HepG2 (cell line): ENCODE data around the gene CAPN9. TPM values are rescaled to one million over a fixed set of nuclear protein-coding genes. Genes with fewer than 3 reads are reported as not detected.

Experiments
- FOXO1 ChIP-seq: sonication (generic); formaldehyde crosslinking; IDR thresholded peaks from 2 replicates; pipeline ENCODE4 v1.4.0; 2020; ENCODE audit warnings: missing genetic modification reagents
- HMGA1 ChIP-seq: sonication (generic); formaldehyde crosslinking; conservative IDR thresholded peaks from 2 replicates; pipeline ENCODE4 v1.4.0; 2020; ENCODE audit warnings: missing genetic modification reagents
- IKZF4 ChIP-seq: sonication (generic); formaldehyde crosslinking; IDR thresholded peaks from 2 replicates; pipeline ENCODE4 v1.5.1; 2020; ENCODE audit warnings: borderline replicate concordance, mild to moderate bottlenecking, low read depth, missing genetic modification reagents; ENCODE audit errors: not compliant biosample characterization
- KLF9 ChIP-seq: IDR thresholded peaks from 2 replicates; pipeline ENCODE4 v1.6.1; 2016; ENCODE audit warnings: low read depth
- MYNN ChIP-seq: sonication (generic); formaldehyde crosslinking; IDR thresholded peaks from 2 replicates; pipeline ENCODE4 v1.4.0; 2020; ENCODE audit warnings: mild to moderate bottlenecking, low read depth, missing genetic modification reagents
- PHF5A ChIP-seq: IDR thresholded peaks from one replicate; pipeline ENCODE4 v1.6.1; 2018; ENCODE audit warnings: low read depth, missing genetic modification reagents; ENCODE audit not compliant: unreplicated experiment
- RFX1 ChIP-seq: fragments of 450-650 bp; IDR thresholded peaks from 2 replicates; pipeline ENCODE4 v1.6.1; 2017
- TFE3 ChIP-seq: IDR thresholded peaks from 2 replicates; pipeline ENCODE4 v1.6.1; 2016
- TOE1 ChIP-seq: sonication (generic); formaldehyde crosslinking; IDR thresholded peaks from 2 replicates; pipeline ENCODE4 v1.4.0; 2020; ENCODE audit warnings: mild to moderate bottlenecking, missing genetic modification reagents
- ZFP1 ChIP-seq: IDR thresholded peaks from 2 replicates; pipeline ENCODE4 v1.6.1; 2016
- ZNF275 ChIP-seq: sonication (generic); formaldehyde crosslinking; IDR thresholded peaks from 2 replicates; pipeline ENCODE4 v1.8.0; 2022; ENCODE audit warnings: missing genetic modification reagents, mild to moderate bottlenecking, inconsistent platforms, borderline replicate concordance
- ZNF780A ChIP-seq: sonication (generic); formaldehyde crosslinking; IDR thresholded peaks from 2 replicates; pipeline ENCODE4 v1.8.0; 2022; ENCODE audit warnings: mild to moderate bottlenecking, missing genetic modification reagents, moderate library complexity
- ZNF83 ChIP-seq: sonication (generic); formaldehyde crosslinking; IDR thresholded peaks from 2 replicates; pipeline ENCODE4 v1.4.0; 2020; ENCODE audit warnings: missing genetic modification reagents, mild to moderate bottlenecking, borderline replicate concordance
- polyA plus RNA-seq, 8 experiments: library from polyadenylated mRNA; depleted of rRNA in 3 of 8; stranded (reverse) in 7 of 8; unstranded in 1 of 8; fragments of >200 nt; fragmentation: Illumina TruSeq in 4 of 8; extraction: Trizol in 4 of 8; gene quantifications; 2 replicates each; pipeline versions ENCODE4 v1.2.1 to v1.2.3, GENCODE V29; 2011 to 2016; ENCODE audit warnings: low read depth in 4 of 8, missing spikeins in 1 of 8, mixed read lengths in 1 of 8; ENCODE audit not compliant: insufficient read depth in 1 of 8
- total RNA-seq, 5 experiments: library from RNA; depleted of rRNA; stranded (reverse); fragments of >200 nt; fragmentation: Illumina TruSeq; extraction: Trizol; gene quantifications; 2 replicates each; pipeline ENCODE4 v1.2.3, GENCODE V29; 2016; ENCODE audit warnings: low read depth in 1 of 5
- TF ChIP-seq, protein P1 (sequence below): sonication (generic); formaldehyde crosslinking; IDR thresholded peaks from 2 replicates; pipeline ENCODE4 v1.5.1; 2020; ENCODE audit warnings: mild to moderate bottlenecking, missing genetic modification reagents, moderate library complexity
- TF ChIP-seq, protein P2 (sequence below): sonication (generic); formaldehyde crosslinking; IDR thresholded peaks from 2 replicates; pipeline ENCODE4 v1.4.0; 2020; ENCODE audit warnings: missing genetic modification reagents

The CAPN9 gene
- total and polyA plus RNA-seq, 2 of the 13 experiments (the other 11 are each of a cell fraction or from before 2014, with no cell fraction given), result 0.04 to 0.31 TPM

GRCh38 chr1:230701895-230702768 is 45.1 kb upstream of the CAPN9 start (continued):
- TF ChIP-seq HMGA1 (CRISPR knock-in tag) (no peak), RFX1 (no peak), KLF9 (CRISPR knock-in tag) (0 out of 2 replicates have a peak, but pooled peaks have one; percentile 29), TFE3 (CRISPR knock-in tag) (no peak), FOXO1 (peak; percentile 45), ZNF780A (no peak), ZNF275 (no peak), PHF5A (no peak), ZNF83 (no peak), IKZF4 (CRISPR knock-in tag) (no peak), MYNN (no peak), ZFP1 (CRISPR knock-in tag) (no peak), TOE1 (CRISPR knock-in tag) (no peak)
- TF ChIP-seq, protein P1, sequence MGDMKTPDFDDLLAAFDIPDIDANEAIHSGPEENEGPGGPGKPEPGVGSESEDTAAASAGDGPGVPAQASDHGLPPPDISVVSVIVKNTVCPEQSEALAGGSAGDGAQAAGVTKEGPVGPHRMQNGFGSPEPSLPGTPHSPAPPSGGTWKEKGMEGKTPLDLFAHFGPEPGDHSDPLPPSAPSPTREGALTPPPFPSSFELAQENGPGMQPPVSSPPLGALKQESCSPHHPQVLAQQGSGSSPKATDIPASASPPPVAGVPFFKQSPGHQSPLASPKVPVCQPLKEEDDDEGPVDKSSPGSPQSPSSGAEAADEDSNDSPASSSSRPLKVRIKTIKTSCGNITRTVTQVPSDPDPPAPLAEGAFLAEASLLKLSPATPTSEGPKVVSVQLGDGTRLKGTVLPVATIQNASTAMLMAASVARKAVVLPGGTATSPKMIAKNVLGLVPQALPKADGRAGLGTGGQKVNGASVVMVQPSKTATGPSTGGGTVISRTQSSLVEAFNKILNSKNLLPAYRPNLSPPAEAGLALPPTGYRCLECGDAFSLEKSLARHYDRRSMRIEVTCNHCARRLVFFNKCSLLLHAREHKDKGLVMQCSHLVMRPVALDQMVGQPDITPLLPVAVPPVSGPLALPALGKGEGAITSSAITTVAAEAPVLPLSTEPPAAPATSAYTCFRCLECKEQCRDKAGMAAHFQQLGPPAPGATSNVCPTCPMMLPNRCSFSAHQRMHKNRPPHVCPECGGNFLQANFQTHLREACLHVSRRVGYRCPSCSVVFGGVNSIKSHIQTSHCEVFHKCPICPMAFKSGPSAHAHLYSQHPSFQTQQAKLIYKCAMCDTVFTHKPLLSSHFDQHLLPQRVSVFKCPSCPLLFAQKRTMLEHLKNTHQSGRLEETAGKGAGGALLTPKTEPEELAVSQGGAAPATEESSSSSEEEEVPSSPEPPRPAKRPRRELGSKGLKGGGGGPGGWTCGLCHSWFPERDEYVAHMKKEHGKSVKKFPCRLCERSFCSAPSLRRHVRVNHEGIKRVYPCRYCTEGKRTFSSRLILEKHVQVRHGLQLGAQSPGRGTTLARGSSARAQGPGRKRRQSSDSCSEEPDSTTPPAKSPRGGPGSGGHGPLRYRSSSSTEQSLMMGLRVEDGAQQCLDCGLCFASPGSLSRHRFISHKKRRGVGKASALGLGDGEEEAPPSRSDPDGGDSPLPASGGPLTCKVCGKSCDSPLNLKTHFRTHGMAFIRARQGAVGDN, result peak; percentile 42; the same call in 1 of the 2 replicates
- TF ChIP-seq, protein P2, sequence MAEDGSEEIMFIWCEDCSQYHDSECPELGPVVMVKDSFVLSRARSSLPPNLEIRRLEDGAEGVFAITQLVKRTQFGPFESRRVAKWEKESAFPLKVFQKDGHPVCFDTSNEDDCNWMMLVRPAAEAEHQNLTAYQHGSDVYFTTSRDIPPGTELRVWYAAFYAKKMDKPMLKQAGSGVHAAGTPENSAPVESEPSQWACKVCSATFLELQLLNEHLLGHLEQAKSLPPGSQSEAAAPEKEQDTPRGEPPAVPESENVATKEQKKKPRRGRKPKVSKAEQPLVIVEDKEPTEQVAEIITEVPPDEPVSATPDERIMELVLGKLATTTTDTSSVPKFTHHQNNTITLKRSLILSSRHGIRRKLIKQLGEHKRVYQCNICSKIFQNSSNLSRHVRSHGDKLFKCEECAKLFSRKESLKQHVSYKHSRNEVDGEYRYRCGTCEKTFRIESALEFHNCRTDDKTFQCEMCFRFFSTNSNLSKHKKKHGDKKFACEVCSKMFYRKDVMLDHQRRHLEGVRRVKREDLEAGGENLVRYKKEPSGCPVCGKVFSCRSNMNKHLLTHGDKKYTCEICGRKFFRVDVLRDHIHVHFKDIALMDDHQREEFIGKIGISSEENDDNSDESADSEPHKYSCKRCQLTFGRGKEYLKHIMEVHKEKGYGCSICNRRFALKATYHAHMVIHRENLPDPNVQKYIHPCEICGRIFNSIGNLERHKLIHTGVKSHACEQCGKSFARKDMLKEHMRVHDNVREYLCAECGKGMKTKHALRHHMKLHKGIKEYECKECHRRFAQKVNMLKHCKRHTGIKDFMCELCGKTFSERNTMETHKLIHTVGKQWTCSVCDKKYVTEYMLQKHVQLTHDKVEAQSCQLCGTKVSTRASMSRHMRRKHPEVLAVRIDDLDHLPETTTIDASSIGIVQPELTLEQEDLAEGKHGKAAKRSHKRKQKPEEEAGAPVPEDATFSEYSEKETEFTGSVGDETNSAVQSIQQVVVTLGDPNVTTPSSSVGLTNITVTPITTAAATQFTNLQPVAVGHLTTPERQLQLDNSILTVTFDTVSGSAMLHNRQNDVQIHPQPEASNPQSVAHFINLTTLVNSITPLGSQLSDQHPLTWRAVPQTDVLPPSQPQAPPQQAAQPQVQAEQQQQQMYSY (CRISPR knock-in tag), result no peak
